K562 (cell line): ENCODE data around the gene ELAVL3. TPM values are rescaled to one million over a fixed set of nuclear protein-coding genes. Genes with fewer than 3 reads are reported as not detected.

Experiments used
- ATAC-seq: fragments of 200-7000 bp; cut with Tn5 transposase; 3 replicates; pipeline ENCODE4 v1.9.1; 2020; ENCODE audit warnings: moderate library complexity
- BruUV-seq: library from RNA; stranded (reverse); fragments of 400-500 nt; replicated peaks from 2 replicates; lab custom pipeline; 2021; lab: Mats Ljungman, UMichigan
- CTCF ChIA-PET: fragments of 300-600 bp; formaldehyde crosslinking; extraction: SDS; loops from one replicate; lab custom pipeline; 2021; ENCODE audit warnings: low intra/inter-chr PET ratio; lab: Yijun Ruan, JAX
- POLR2A ChIA-PET: fragments of 300-600, 350-650 bp; sonication (Branson Sonifier 250); formaldehyde crosslinking; extraction: SDS; loops from one replicate; lab custom pipeline; 2021; ENCODE audit warnings: antibody characterized with exemption, inconsistent platforms; lab: Yijun Ruan, JAX
- DNase-seq, 4 experiments: peaks; one replicate each; pipeline versions ENCODE4 v3.0.0 to v3.0.0-alpha.2; 2011 to 2018; ENCODE audit warnings: low spot score in 3 of 4, mixed read lengths in 3 of 4; ENCODE audit errors: extremely low read depth in 1 of 4
- FAIRE-seq: peaks from 2 replicates; lab custom pipeline; 2011; peaks lifted over from hg19 to GRCh38; lab: Jason Lieb, UNC
- H2AFZ ChIP-seq: 2 replicates; pipeline ENCODE4 v1.6.0; 2011; ENCODE audit warnings: low read depth, low read length, control low read depth, inconsistent platforms
- H3K27ac ChIP-seq: fragments of 200-600 bp; 3 replicates; pipeline ENCODE4 v1.8.0; 2011; ENCODE audit warnings: low read depth, mild to moderate bottlenecking, control low read depth, inconsistent platforms, low read length, moderate library complexity, mixed read lengths; ENCODE audit errors: extremely low read depth
- H3K27me3 ChIP-seq, 2 experiments: fragments of 300-600 bp in 1 of 2; 2 replicates in 1 of 2; 3 replicates in 1 of 2; pipeline versions ENCODE4 v1.6.0 to v1.8.0; 2011; ENCODE audit warnings: inconsistent platforms in 2 of 2, low read length in 2 of 2, mild to moderate bottlenecking in 1 of 2, mixed read lengths in 1 of 2, moderate library complexity in 1 of 2; ENCODE audit not compliant: control insufficient read depth in 2 of 2, insufficient read depth in 2 of 2
- H3K36me3 ChIP-seq: fragments of 300-600 bp; 3 replicates; pipeline ENCODE4 v1.8.0; 2011; ENCODE audit warnings: mild to moderate bottlenecking, low read length, inconsistent platforms; ENCODE audit not compliant: control insufficient read depth, insufficient read depth
- H3K4me1 ChIP-seq, 2 experiments: fragments of 200-600 bp in 1 of 2; replicated peaks in 1 of 2; 2 replicates in 1 of 2; 3 replicates in 1 of 2; pipeline versions ENCODE4 v1.5.1 to v1.8.0; 2011; ENCODE audit warnings: inconsistent platforms in 2 of 2, low read length in 2 of 2, mild to moderate bottlenecking in 1 of 2, mixed read lengths in 1 of 2, moderate library complexity in 1 of 2; ENCODE audit not compliant: control insufficient read depth in 2 of 2, insufficient read depth in 2 of 2
- H3K4me2 ChIP-seq: 2 replicates; pipeline ENCODE4 v1.6.1; 2011; ENCODE audit warnings: low read length, control low read depth, inconsistent platforms, mixed read lengths; ENCODE audit not compliant: insufficient read depth
- H3K4me3 ChIP-seq: fragments of 200-600 bp; sonication (generic), shearing (Covaris generic); 2 replicates; pipeline ENCODE4 v1.5.1; 2016; ENCODE audit warnings: control low read depth, inconsistent platforms
- H3K79me2 ChIP-seq: fragments of 200-600 bp; 3 replicates; pipeline ENCODE4 v1.8.0; 2011; ENCODE audit warnings: low read length, inconsistent platforms; ENCODE audit not compliant: control insufficient read depth, insufficient read depth
- H3K9ac ChIP-seq, 2 experiments: 2 replicates each; pipeline versions ENCODE4 v1.6.0 to v1.6.1; 2011; ENCODE audit warnings: low read depth in 2 of 2, low read length in 2 of 2, control low read depth in 1 of 2, inconsistent platforms in 1 of 2, mild to moderate bottlenecking in 1 of 2, mixed read lengths in 1 of 2; ENCODE audit not compliant: insufficient read depth in 1 of 2
- H3K9me1 ChIP-seq: one replicate; pipeline ENCODE4 v1.6.0; 2011; ENCODE audit warnings: inconsistent platforms, mild to moderate bottlenecking, low read length, moderate library complexity; ENCODE audit not compliant: control insufficient read depth, insufficient read depth
- H3K9me3 ChIP-seq: replicated peaks from 2 replicates; pipeline ENCODE4 v1.5.1; 2011; ENCODE audit warnings: low read depth, low read length, inconsistent platforms; ENCODE audit not compliant: control insufficient read depth, insufficient read depth
- H4K20me1 ChIP-seq: replicated peaks from 2 replicates; pipeline ENCODE4 v1.6.1; 2011; ENCODE audit warnings: low read length, inconsistent platforms, mixed read lengths; ENCODE audit not compliant: control insufficient read depth, insufficient read depth
- ATF6 ChIP-seq: sonication (generic); formaldehyde crosslinking; IDR thresholded peaks from 2 replicates; pipeline ENCODE4 v1.4.0; 2020; ENCODE audit warnings: mild to moderate bottlenecking, missing genetic modification reagents
- SPI1 ChIP-seq: IDR thresholded peaks from 2 replicates; pipeline ENCODE4 v1.6.1; 2011; ENCODE audit warnings: low read depth, low read length, control low read depth, borderline replicate concordance
- TFAP4 ChIP-seq: sonication (generic); formaldehyde crosslinking; IDR thresholded peaks from 2 replicates; pipeline ENCODE4 v1.8.0; 2022; ENCODE audit warnings: missing genetic modification reagents, mild to moderate bottlenecking, moderate library complexity, borderline replicate concordance
- ZBTB17 ChIP-seq: fragments of 450-650 bp; formaldehyde crosslinking; IDR thresholded peaks from 2 replicates; pipeline ENCODE4 v1.4.0; 2020; ENCODE audit warnings: mild to moderate bottlenecking
- ZNF445 ChIP-seq: fragments of 250-450 bp; sonication (Bioruptor Pico); IDR thresholded peaks from 2 replicates; pipeline ENCODE4 v1.4.0; 2020; ENCODE audit warnings: low read depth, mild to moderate bottlenecking, moderate library complexity
- WGBS: fragments of 100-300 bp; shearing (Covaris generic); methylation state at CpG from one replicate; pipeline ENCODE4 v1.1.6; 2016; ENCODE audit warnings: low coverage, mixed read lengths; ENCODE audit not compliant: insufficient coverage; ENCODE audit errors: missing lambda C conversion rate; 5-methylcytosine and 5-hydroxymethylcytosine counted together
- in situ Hi-C: fragments of 300-500 bp; cut with MboI; formaldehyde crosslinking; loops from 4 replicates; pipeline ENCODE4 v1.15.0; 2018; ENCODE audit warnings: inconsistent platforms, mixed read lengths
- intact Hi-C: fragments of 100-400 bp; cut with micrococcal nuclease; formaldehyde crosslinking; loops from 2 replicates; pipeline ENCODE4 v1.14.2; 2022
- polyA plus RNA-seq, 8 experiments: library from polyadenylated mRNA; depleted of rRNA in 4 of 8; stranded (reverse) in 5 of 8; unstranded in 3 of 8; fragments of >200 nt; fragmentation: Nextera tagmentation in 2 of 8; fragmentation: Illumina TruSeq in 1 of 8; extraction: Ambion mirVana in 2 of 8; extraction: Trizol in 1 of 8; gene quantifications; 2 replicates each; pipeline versions ENCODE4 v1.2.1 to v1.2.3, GENCODE V29; 2011 to 2014; ENCODE audit warnings: inconsistent platforms in 1 of 8, missing spikeins in 1 of 8
- total RNA-seq, 7 experiments: library from RNA; depleted of rRNA in 6 of 7; stranded (reverse); fragments of >200 nt in 6 of 7; fragmentation: Illumina TruSeq in 2 of 7; extraction: Trizol in 2 of 7; gene quantifications; 2 replicates each; pipeline versions ENCODE4 v1.2.1 to v1.2.3, GENCODE V29; 2011 to 2021; ENCODE audit warnings: low replicate concordance in 1 of 7

Gene ELAVL3
- total and polyA plus RNA-seq, 9 of the 15 experiments (the other 6 are each of a cell fraction or from before 2014, with no cell fraction given): not detected

- 0 out of 2 replicates have a peak, but pooled peaks have one; percentile 13 for TF ChIP-seq TFAP4 (CRISPR knock-in tag)
- no peak for TF ChIP-seq ATF6 (CRISPR knock-in tag)
- TF ChIP-seq SPI1: peak; percentile 32; the same call in 1 of the 2 replicates
These were observed 2.4 kb downstream of the ELAVL3 start (continued) for GRCh38 chr19:11478167-11479089.

GRCh38 chr19:11475861-11476260, 5.0 kb downstream of the ELAVL3 start:
- H3K27ac ChIP-seq: no peak overlapping the region
- H2AFZ ChIP-seq: no peak overlapping the region
- 29% methylated on average over 8 of the region's 8 CpGs for WGBS
- H3K27me3 ChIP-seq: peaks cover 10 to 14% of the 10 kb centered on the region in 2 experiments
- in situ Hi-C loops: no loop called here
- intact Hi-C loops: no loop called here
- TF ChIP-seq ZBTB17 (CRISPR knock-in tag): 0 out of 2 replicates have a peak, but pooled peaks have one; percentile 57
- TF ChIP-seq ZNF445 (CRISPR knock-in tag): no peak
- no peaks in the 10 kb centered on the region for H3K36me3 ChIP-seq
- no peaks in the 10 kb centered on the region; the same call in 1 of the 2 replicates for H4K20me1 ChIP-seq
- ChIA-PET POLR2A (interaction anchor here (0.6 kb wide), 1 partner anchor 29 kb away, joined by 3 read pairs; no protein-coding TSS in a partner anchor), CTCF (no interaction called here)
- peaks cover 9 to 28% of the 10 kb centered on the region in 2 experiments; a peak in 4 of 5 replicates for H3K4me1 ChIP-seq
- ATAC-seq (no peak), DNase-seq (peak in 1 of 4 experiments; percentile 2), FAIRE-seq (no peak)
- H3K4me3 ChIP-seq: no peak overlapping the region
- no peaks in the 10 kb centered on the region for H3K9me3 ChIP-seq
- no peaks in the 10 kb centered on the region for H3K9me1 ChIP-seq
- no TSS peak for BruUV-seq
- no peaks in the 10 kb centered on the region for H3K79me2 ChIP-seq
- no peak overlapping the region for H3K4me2 ChIP-seq
- no peak overlapping the region for H3K9ac ChIP-seq
